NK-92 treated with Interleukin-12 subunit alpha and Interleukin-12 subunit beta, amount 100 ng/mL, for 24 hours (cell line): Measurements from ENCODE around the gene STK17B.

Experiments
- DNase-seq: peaks from one replicate; lab custom pipeline; 2025; lab: John Stamatoyannopoulos, UW

The STK17B gene

GRCh38 chr2:196155575-196155974 is 15.8 kb downstream of the STK17B start:
- DNase-seq, result no peak

GRCh38 chr2:196153480-196153879 is 17.9 kb downstream of the STK17B start:
- DNase-seq, result no peak

- DNase-seq, result no peak
Observed at GRCh38 chr2:196149948-196150347, 21.4 kb downstream of the STK17B start.

GRCh38 chr2:196148736-196149135 is 22.6 kb downstream of the STK17B start:
- DNase-seq, result no peak

- DNase-seq, result no peak
Observed at GRCh38 chr2:196145256-196145655, 26.1 kb downstream of the STK17B start.

- DNase-seq, result no peak
Observed at GRCh38 chr2:196144513-196145126, 26.8 kb downstream of the STK17B start.

- DNase-seq, result no peak
Observed at GRCh38 chr2:196143730-196144131, 27.6 kb downstream of the STK17B start.

- no peak for DNase-seq
Observed at GRCh38 chr2:196142825-196143224, 28.6 kb downstream of the STK17B start.

- DNase-seq, result no peak
Observed at GRCh38 chr2:196140213-196140612, 31.2 kb downstream of the STK17B start.

GRCh38 chr2:196137271-196137670 is 34.1 kb downstream of the STK17B start:
- no peak for DNase-seq

GRCh38 chr2:196136151-196136550 is 35.2 kb downstream of the STK17B start:
- no peak for DNase-seq

GRCh38 chr2:196131949-196132925 is 39.1 kb downstream of the STK17B start:
- no peak for DNase-seq

- DNase-seq, result peak; percentile 54
Observed at GRCh38 chr2:196131384-196131937, 39.9 kb downstream of the STK17B start.

- DNase-seq, result no peak
Observed at GRCh38 chr2:196130039-196130825, 41.1 kb downstream of the STK17B start.

GRCh38 chr2:196128749-196129148 is 42.6 kb downstream of the STK17B start:
- no peak for DNase-seq

- no peak for DNase-seq
Observed at GRCh38 chr2:196125596-196125995, 45.8 kb downstream of the STK17B start.

- DNase-seq, result no peak
Observed at GRCh38 chr2:196123679-196124373, 47.6 kb downstream of the STK17B start.

- no peak for DNase-seq
Observed at GRCh38 chr2:196119926-196120325, 51.5 kb downstream of the STK17B start.

- DNase-seq, result no peak
Observed at GRCh38 chr2:196117214-196117705, 54.1 kb downstream of the STK17B start.

GRCh38 chr2:196113061-196113974 is 58.1 kb downstream of the STK17B start:
- no peak for DNase-seq
